Measurements from ENCODE around the gene HDGF.
A peak's percentile ranks its signal among the peaks of the same experiment; 100 is the strongest.

DNA sequence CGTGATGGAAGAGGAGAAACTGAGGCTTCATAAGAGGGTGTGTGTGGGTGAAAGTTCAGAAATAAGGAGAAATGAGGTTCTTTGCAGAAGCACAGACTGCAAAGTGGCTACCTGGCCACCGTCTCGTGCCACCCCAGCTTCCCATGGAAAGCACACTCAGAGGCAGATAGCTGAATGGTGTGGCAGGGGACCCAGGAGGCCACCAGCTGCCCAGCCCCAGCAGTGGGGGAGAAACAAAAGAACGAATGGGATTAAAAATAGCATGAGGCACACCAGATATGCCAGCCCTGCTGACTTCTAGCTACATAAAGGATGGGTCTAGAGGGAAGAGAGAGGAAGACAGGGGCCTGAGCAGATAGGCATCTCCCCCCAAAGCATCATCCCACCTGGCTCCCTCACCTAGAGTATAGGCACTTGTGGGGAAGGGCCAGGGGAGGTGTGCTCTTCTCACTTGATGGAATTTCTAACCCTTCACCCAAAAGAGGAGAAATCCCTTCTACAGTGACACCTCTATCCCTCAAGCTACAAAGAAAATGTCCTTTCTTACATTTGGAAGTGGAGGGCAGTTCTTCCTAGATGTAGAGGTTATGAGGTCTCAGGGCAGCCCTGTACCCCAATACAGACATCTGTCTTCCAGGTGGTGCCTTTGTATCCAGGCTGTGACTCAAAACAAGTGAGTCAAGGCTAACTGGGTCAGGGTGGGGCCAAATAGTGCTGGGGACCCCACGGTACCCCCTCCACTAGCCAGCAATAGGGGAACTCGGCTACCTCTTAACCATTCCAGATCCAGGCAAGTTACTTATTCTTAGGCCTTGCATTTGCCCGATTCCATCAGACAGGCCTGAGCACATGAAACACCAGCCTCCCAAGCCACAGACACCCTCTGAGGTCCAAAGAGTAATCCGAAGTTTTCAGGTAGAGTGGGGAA lies 3.5 kb downstream of the HDGF start:
- TF ChIP-seq CTCF (IDR thresholded peaks at IDR 0.05; ENCODE audit: low read depth, low read length, poor library complexity, severe bottlenecking) (peak; percentile 25), EZH2phosphoT487 (IDR thresholded peaks at IDR 0.05; ENCODE audit: borderline replicate concordance, low read length) (no peak)
